HG03439 (cell line): ENCODE measurements around the gene ACAP3.

Experiments used
- ATAC-seq: cut with Tn5 transposase; IDR thresholded peaks from one replicate; pipeline ENCODE4 v1.9.1; 2021; ENCODE audit warnings: mild to moderate bottlenecking, moderate library complexity; ENCODE audit not compliant: unreplicated experiment

Gene ACAP3

GRCh38 chr1:1302006-1302430 lies 5.7 kb downstream of the ACAP3 start:
- no peak for ATAC-seq

GRCh38 chr1:1300352-1300739 lies 7.4 kb downstream of the ACAP3 start:
- no peak for ATAC-seq

GRCh38 chr1:1299686-1300351 lies 7.9 kb downstream of the ACAP3 start:
- ATAC-seq, result no peak

- ATAC-seq, result no peak
Observed at GRCh38 chr1:1298861-1299685, 8.7 kb downstream of the ACAP3 start.

GRCh38 chr1:1297802-1298424 lies 9.8 kb downstream of the ACAP3 start:
- ATAC-seq, result no peak

- no peak for ATAC-seq
Observed at GRCh38 chr1:1296070-1297061, 11.4 kb downstream of the ACAP3 start.

GRCh38 chr1:1295154-1295923 lies 12.4 kb downstream of the ACAP3 start:
- no peak for ATAC-seq

- no peak for ATAC-seq
Observed at GRCh38 chr1:1294250-1294890, 13.4 kb downstream of the ACAP3 start.

GRCh38 chr1:1293263-1294249 lies 14.2 kb downstream of the ACAP3 start:
- no peak for ATAC-seq

- no peak for ATAC-seq
Observed at GRCh38 chr1:1292851-1293250, 14.9 kb downstream of the ACAP3 start.

GRCh38 chr1:1292442-1292779 lies 15.3 kb downstream of the ACAP3 start:
- ATAC-seq, result no peak

- no peak for ATAC-seq
Observed at GRCh38 chr1:1291548-1292441, 15.9 kb downstream of the ACAP3 start.

- no peak for ATAC-seq
Observed at GRCh38 chr1:1291023-1291528, 16.7 kb downstream of the ACAP3 start.

GRCh38 chr1:1290238-1290731 lies 17.4 kb downstream of the ACAP3 start:
- no peak for ATAC-seq

GRCh38 chr1:1287288-1288110 lies 20.2 kb downstream of the ACAP3 start:
- ATAC-seq, result no peak
